Neural cell (in vitro differentiated cells): Measurements from ENCODE around the gene POLL. TPM values are rescaled to one million over a fixed set of nuclear protein-coding genes. Genes with fewer than 3 reads are reported as not detected.

Experiments used
- H2AFZ ChIP-seq: fragments of 200-600, 300-800 bp; sonication (generic), shearing (Covaris generic); 2 replicates; pipeline ENCODE4 v1.6.0; 2014; ENCODE audit warnings: low read depth, mild to moderate bottlenecking, antibody characterized with exemption, low read length, moderate library complexity
- H3F3A ChIP-seq: fragments of 200-600 bp; shearing (Covaris generic); 2 replicates; pipeline ENCODE4 v1.6.1; 2016; ENCODE audit warnings: mild to moderate bottlenecking, moderate library complexity, mixed read lengths, antibody characterized with exemption, low read length; ENCODE audit not compliant: insufficient read depth, poor library complexity, severe bottlenecking
- H3K27ac ChIP-seq: fragments of 200-600, 300-800 bp; sonication (generic), shearing (Covaris generic); 2 replicates; pipeline ENCODE4 v1.5.1; 2014; ENCODE audit warnings: mild to moderate bottlenecking, low read length, moderate library complexity
- H3K27me3 ChIP-seq: fragments of 300-800, 200-600 bp; sonication (generic), shearing (Covaris generic); 2 replicates; pipeline ENCODE4 v1.6.0; 2014; ENCODE audit warnings: mild to moderate bottlenecking, low read depth, low read length, moderate library complexity; ENCODE audit not compliant: insufficient read depth
- H3K36me3 ChIP-seq: fragments of 300-800, 200-600 bp; sonication (generic), shearing (Covaris generic); 2 replicates; pipeline ENCODE4 v1.5.1; 2014; ENCODE audit warnings: mild to moderate bottlenecking, antibody characterized with exemption, low read length, moderate library complexity; ENCODE audit not compliant: insufficient read depth
- H3K4me2 ChIP-seq: fragments of 300-800, 200-600 bp; sonication (generic), shearing (Covaris generic); 2 replicates; pipeline ENCODE4 v1.6.0; 2014; ENCODE audit warnings: mild to moderate bottlenecking, low read length
- H3K4me3 ChIP-seq: fragments of 300-800, 200-600 bp; sonication (generic), shearing (Covaris generic); 2 replicates; pipeline ENCODE4 v1.5.1; 2014; ENCODE audit warnings: mild to moderate bottlenecking, low read length, moderate library complexity
- H3K79me2 ChIP-seq: fragments of 200-600 bp; shearing (Covaris generic); replicated peaks from 2 replicates; pipeline ENCODE4 v1.6.0; 2014; ENCODE audit warnings: mild to moderate bottlenecking, low read length, moderate library complexity; ENCODE audit not compliant: insufficient read depth
- H3K9ac ChIP-seq: fragments of 300-800, 200-600 bp; sonication (generic), shearing (Covaris generic); 2 replicates; pipeline ENCODE4 v1.6.1; 2016; ENCODE audit warnings: mild to moderate bottlenecking, low read length, mixed read lengths
- H3K9me2 ChIP-seq: fragments of 200-600 bp; shearing (Covaris generic); 2 replicates; pipeline ENCODE4 v1.6.1; 2016; ENCODE audit warnings: mild to moderate bottlenecking, low read length, mixed read lengths; ENCODE audit not compliant: insufficient read depth
- H3K9me3 ChIP-seq: fragments of 200-600, 300-800 bp; sonication (generic), shearing (Covaris generic); 2 replicates; pipeline ENCODE4 v1.6.1; 2016; ENCODE audit warnings: mild to moderate bottlenecking, mixed run types, low read length, moderate library complexity, mixed read lengths
- H4K20me1 ChIP-seq: fragments of 200-600 bp; shearing (Covaris generic); 2 replicates; pipeline ENCODE4 v1.6.1; 2016; ENCODE audit warnings: mild to moderate bottlenecking, mixed run types; ENCODE audit not compliant: insufficient read depth
- CTCF ChIP-seq: fragments of 450-650 bp; IDR thresholded peaks from 2 replicates; pipeline ENCODE4 v1.5.1; 2014; ENCODE audit warnings: antibody characterized with exemption, mild to moderate bottlenecking, moderate library complexity; ENCODE audit not compliant: poor library complexity, severe bottlenecking
- EP300 ChIP-seq: fragments of 450-650 bp; conservative IDR thresholded peaks from 2 replicates; pipeline ENCODE4 v1.6.1; 2014; ENCODE audit warnings: antibody characterized with exemption, mild to moderate bottlenecking, moderate library complexity; ENCODE audit not compliant: poor library complexity, severe bottlenecking
- EZH2 ChIP-seq: fragments of 200-600, 300-800 bp; shearing (Covaris generic), sonication (generic); IDR thresholded peaks from 2 replicates; pipeline ENCODE4 v1.6.1; 2014; ENCODE audit warnings: antibody characterized with exemption, low read length, borderline replicate concordance, mild to moderate bottlenecking; ENCODE audit not compliant: insufficient read depth, poor library complexity, severe bottlenecking
- MXI1 ChIP-seq: fragments of 450-650 bp; conservative IDR thresholded peaks from 2 replicates; pipeline ENCODE4 v1.6.1; 2014; ENCODE audit warnings: antibody characterized with exemption, mild to moderate bottlenecking; ENCODE audit not compliant: poor library complexity, severe bottlenecking
- POLR2AphosphoS5 ChIP-seq: IDR thresholded peaks from 2 replicates; pipeline ENCODE4 v1.6.1; 2012
- RAD21 ChIP-seq: fragments of 450-650 bp; conservative IDR thresholded peaks from 2 replicates; pipeline ENCODE4 v1.6.1; 2014; ENCODE audit warnings: antibody characterized with exemption, mild to moderate bottlenecking, moderate library complexity
- REST ChIP-seq: IDR thresholded peaks from 2 replicates; pipeline ENCODE4 v1.6.1; 2012; ENCODE audit warnings: borderline replicate concordance
- SMC3 ChIP-seq: fragments of 450-650 bp; conservative IDR thresholded peaks from 2 replicates; pipeline ENCODE4 v1.6.1; 2014; ENCODE audit warnings: antibody characterized with exemption, mild to moderate bottlenecking, moderate library complexity; ENCODE audit not compliant: poor library complexity
- TAF1 ChIP-seq: IDR thresholded peaks from 2 replicates; pipeline ENCODE4 v1.6.1; 2012; ENCODE audit warnings: low read depth
- polyA plus RNA-seq: library from polyadenylated mRNA; depleted of rRNA; stranded (reverse); fragments of >200 nt; gene quantifications from 2 replicates; pipeline ENCODE4 v1.2.3, GENCODE V29; 2014

The POLL gene
- polyA plus RNA-seq, 1 donor from 2014 or later, result 23.0 TPM

DNA sequence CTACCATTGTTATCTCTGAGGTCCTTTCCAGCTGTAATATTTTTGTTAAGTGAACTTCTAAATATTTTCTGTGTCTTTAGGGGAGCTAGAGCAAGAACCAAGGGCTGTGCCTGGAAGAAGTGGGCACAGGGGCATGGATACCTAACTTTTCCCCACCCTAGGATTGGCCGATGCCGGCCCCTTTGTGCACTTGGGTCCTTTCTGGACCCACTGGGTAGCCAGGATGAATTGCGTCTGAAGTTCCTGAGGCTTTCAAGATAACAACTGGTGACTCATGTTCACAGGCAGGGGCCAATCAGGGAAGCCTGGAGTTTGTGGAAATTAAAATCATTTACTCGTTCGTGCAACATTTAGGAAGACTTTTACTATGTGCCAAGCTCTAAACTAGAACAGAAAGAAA is 822 bp upstream of the POLL start:
- Histone ChIP-seq H3K9me2 (no peaks in the 10 kb centered on the region), H4K20me1 (no peaks in the 10 kb centered on the region), H3K9ac (peak overlapping the region; percentile 85), H3K4me3 (peak overlapping the region; percentile 92), H3K27ac (no peak overlapping the region), H2AFZ (peak overlapping the region; percentile 99), H3K27me3 (no peaks in the 10 kb centered on the region), H3K36me3 (no peaks in the 10 kb centered on the region), H3K79me2 (peaks cover 17% of the 10 kb centered on the region), H3K9me3 (no peaks in the 10 kb centered on the region), H3K4me2 (peak overlapping the region; percentile 84), H3F3A (no peaks in the 10 kb centered on the region)
- no peak for TF ChIP-seq TAF1
- TF ChIP-seq EP300, result no peak
- TF ChIP-seq REST, result no peak
- no peak for TF ChIP-seq CTCF
- TF ChIP-seq MXI1, result no peak
- TF ChIP-seq POLR2AphosphoS5, result no peak
- TF ChIP-seq RAD21, result no peak
- no peak for TF ChIP-seq EZH2
- no peak for TF ChIP-seq SMC3

DNA sequence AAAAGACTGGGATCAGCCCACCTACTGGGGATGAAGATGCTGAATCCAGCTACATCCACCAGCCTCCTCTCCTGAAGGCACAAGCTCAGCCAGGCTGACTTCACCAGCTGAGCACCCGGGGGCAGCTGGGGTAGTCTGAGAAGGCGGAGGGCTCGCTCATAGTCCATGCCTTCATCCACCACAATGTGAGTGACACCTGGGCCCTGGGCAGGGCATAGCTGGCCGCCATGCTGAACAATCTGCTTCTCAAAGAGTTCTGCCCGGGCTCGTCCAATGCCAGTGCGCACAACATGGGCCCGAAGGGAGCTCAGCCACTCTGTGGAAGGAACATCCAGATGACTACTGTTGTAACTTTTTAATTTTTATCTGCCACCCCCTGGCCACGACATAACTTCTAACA is 2.2 kb downstream of the POLL start:
- H3K4me3 ChIP-seq, result no peak overlapping the region
- H3K36me3 ChIP-seq, result no peaks in the 10 kb centered on the region
- H3K9me2 ChIP-seq, result no peaks in the 10 kb centered on the region
- H2AFZ ChIP-seq, result no peak overlapping the region
- H3K9me3 ChIP-seq, result no peaks in the 10 kb centered on the region
- peaks cover 17% of the 10 kb centered on the region for H3K79me2 ChIP-seq
- no peaks in the 10 kb centered on the region for H3K27me3 ChIP-seq
- no peak overlapping the region for H3K4me2 ChIP-seq
- H3K9ac ChIP-seq, result no peak overlapping the region
- H3K27ac ChIP-seq, result no peak overlapping the region
- TF ChIP-seq TAF1, result no peak
- TF ChIP-seq EZH2, result no peak
- TF ChIP-seq MXI1, result no peak
- no peak for TF ChIP-seq CTCF
- no peak for TF ChIP-seq SMC3
- no peak for TF ChIP-seq EP300
- TF ChIP-seq REST, result no peak
- no peak for TF ChIP-seq RAD21
- TF ChIP-seq POLR2AphosphoS5, result no peak
- H3F3A ChIP-seq, result no peaks in the 10 kb centered on the region
- no peaks in the 10 kb centered on the region for H4K20me1 ChIP-seq
